Measurements from ENCODE around the gene RPS3.

DNA sequence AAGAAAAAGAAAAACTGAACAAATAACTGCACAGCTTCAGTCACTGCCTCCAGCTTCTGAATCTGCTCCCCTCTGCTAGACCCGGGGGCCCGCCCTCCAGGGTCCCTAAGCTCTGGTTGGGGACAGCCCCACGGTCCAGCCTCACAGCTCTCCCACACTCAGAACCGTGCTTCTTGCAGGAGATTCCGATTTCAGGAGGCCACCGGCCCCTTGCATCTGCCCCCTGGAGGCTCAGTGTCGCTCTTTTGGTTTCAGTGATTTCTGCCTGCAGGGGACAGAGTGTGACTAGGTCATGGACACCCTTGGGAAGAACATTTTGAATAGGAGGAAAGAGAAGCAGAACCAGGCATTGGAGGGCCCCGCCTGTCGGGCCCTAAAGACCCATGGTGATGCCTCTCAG is 23.1 kb upstream of the RPS3 start:
- TF ChIP-seq, protein P1, sequence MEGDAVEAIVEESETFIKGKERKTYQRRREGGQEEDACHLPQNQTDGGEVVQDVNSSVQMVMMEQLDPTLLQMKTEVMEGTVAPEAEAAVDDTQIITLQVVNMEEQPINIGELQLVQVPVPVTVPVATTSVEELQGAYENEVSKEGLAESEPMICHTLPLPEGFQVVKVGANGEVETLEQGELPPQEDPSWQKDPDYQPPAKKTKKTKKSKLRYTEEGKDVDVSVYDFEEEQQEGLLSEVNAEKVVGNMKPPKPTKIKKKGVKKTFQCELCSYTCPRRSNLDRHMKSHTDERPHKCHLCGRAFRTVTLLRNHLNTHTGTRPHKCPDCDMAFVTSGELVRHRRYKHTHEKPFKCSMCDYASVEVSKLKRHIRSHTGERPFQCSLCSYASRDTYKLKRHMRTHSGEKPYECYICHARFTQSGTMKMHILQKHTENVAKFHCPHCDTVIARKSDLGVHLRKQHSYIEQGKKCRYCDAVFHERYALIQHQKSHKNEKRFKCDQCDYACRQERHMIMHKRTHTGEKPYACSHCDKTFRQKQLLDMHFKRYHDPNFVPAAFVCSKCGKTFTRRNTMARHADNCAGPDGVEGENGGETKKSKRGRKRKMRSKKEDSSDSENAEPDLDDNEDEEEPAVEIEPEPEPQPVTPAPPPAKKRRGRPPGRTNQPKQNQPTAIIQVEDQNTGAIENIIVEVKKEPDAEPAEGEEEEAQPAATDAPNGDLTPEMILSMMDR (optimal IDR thresholded peaks at IDR 0.05 in 1 of 3, IDR thresholded peaks at IDR 0.05 in 1 of 3, conservative IDR thresholded peaks at IDR 0.05 in 1 of 3; ENCODE audit: extremely low read depth in 1 of 3, insufficient read depth in 2 of 3, low read length in 3 of 3), result no peak
- TF ChIP-seq EZH2 (IDR thresholded peaks at IDR 0.05; ENCODE audit: low read length), result no peak
